Measurements from ENCODE around the gene PSORS1C2.

Gene PSORS1C2

DNA sequence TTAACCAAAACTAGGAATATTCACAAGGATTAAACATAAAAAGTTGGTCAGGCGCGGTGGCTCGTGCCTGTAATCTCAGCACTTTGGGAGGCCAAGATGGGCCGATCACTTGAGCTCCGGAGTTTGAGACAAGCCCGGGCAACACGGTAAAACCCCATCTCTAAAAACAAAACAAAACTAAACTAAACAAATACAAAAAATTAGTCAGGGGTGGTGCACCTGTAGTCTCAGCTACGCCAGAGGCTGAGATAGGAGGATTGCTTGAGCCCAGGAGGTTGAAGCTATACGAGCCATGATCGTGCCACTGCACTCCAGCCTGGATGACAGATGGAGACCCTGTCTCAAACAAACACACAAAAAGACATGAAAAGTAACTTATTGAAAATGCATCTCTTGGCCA is 3.2 kb downstream of the PSORS1C2 start:
- DNase-seq = no peak

DNA sequence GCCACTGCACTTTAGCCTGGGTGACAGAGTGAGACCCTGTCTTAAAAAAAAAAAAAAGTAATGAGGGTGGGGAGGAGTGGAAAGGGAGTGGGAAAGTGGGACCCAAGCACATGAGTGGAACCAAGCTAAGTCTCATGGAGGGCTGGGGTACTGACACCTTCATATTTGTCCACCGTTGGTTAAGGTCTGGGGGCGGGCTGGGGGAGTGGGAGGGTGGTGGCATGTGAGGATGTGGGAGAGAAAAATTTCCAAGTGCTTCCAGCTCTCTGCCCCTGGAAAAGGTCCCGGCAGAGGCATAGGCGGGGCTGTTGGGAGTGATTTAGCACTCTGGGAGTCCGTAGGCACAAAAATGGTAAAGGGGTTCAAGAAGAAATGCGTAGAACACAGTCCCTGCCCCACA is 6.1 kb downstream of the PSORS1C2 start:
- DNase-seq = no peak

DNA sequence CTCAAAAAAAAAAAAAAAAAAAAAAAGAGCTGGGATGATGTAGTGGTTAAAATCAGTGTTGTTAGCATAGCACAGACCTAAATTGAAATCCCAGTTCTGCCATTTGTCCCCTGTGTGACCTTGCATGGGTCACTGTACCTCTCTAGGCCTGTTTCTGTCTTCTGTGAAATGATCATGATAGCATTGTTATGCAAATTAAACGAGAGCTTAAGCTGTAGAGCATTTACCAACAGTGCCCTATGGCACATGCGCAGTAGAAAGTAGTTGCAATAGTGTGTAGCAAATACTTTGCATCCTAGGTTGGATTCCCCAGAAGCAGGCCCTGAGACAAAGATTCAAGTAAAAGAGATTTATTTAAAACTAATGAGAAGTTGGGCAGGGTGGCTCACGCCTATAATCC is 7.3 kb downstream of the PSORS1C2 start:
- no peak for DNase-seq

DNA sequence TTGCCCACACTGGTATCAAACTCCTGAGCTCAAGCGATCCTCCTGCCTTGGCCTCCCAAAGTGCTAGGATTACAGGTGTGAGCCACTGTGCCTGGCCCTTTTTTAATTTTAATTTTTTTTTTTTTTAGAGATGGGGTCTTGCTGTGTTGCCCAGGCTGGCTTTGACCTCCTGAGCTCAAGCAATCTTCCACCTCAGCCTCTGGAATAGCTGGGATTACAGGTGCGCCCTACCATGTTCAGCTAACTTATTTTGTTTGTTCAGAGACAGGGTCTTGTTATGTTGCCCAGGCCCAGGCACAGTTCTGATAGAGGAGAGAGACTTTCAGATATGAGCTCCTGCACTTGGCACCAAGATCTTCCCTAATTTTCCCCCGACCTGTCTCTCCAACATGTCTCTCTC is 8.1 kb downstream of the PSORS1C2 start:
- DNase-seq = no peak

DNA sequence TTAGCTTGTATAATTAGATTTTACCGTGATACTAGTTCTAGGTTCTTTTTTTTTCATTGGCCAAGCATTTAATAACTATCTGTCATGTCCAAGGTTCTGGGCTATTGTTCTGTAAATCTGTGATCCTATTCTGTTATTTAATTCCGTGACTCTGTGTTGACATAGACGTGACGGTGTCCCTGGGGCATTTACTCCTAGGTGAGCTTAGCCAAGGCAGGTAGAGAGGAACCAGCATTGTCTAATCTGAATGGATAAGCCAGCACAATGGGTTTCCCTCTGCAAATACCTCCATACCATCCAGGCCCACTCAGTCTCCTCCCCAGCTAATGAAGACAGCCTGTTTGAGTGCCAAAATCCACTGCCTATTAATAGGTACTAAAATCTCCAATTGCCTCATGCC is 9.7 kb downstream of the PSORS1C2 start:
- no peak for DNase-seq

DNA sequence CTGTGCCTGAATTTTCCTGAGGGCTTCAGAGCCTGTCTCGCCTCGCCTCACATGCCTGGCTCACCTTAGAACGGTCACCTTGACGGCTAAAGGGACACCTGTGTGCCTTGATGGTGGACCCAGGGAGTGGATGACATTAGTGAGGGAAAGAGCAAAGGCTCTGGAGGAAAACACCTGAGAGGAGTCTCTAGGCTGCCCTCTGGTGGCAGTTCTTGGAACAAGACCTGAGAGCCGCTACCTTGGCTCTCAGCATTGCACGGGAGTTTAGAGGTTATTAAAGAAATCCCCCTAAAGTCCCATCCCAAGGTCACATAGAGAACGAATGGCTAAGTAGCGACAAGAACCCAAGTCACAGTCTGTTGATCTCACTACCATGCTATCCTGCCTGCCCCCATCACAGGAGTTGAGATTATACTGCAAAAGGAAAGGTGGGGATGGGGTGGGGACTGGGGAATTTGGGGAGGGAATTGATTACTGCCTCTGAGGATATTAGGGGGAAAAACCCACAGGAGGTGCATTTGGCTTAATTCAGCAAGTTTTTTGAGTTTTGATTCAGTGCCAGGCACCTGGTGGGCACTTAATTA is 10.7 kb downstream of the PSORS1C2 start:
- peak; percentile 78 for DNase-seq

DNA sequence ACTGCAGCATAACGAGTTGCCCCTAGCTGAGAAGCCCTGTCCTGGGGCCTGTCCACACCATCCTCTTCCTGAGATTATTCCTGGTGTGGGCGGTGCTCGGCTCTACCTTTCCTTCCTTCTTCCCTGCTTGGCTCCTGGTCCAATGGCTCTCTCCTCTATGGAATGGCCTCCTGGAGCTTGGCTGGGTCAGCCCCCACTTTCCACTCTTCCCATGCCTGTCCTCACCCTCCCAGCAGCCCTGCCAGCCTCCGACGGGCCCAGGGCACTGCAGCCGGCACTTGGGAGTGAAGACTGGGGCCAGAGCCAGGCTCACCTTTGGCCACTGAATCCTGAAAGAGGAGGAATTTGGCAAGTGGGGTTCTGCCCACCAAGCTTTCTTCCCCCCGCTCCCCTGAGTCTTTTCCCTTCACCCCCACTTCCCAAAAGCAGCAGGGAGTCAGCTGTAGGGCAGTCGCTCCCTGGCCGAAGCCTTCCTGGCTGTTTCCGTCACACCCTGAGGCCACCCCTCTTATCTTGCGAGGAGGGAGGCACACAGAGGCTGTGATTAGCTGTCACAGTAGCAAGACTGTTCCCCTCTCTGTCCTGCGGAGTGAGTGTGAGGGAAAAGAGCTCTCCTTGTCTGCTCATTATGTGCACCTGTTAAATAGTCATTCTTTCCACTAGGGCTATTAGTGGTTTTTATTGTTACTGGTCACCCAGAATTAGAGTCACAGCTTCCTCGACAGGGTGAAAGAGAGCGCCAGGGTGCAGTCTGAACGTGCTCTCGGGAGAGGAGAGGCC is 12.3 kb downstream of the PSORS1C2 start:
- no peak for DNase-seq

DNA sequence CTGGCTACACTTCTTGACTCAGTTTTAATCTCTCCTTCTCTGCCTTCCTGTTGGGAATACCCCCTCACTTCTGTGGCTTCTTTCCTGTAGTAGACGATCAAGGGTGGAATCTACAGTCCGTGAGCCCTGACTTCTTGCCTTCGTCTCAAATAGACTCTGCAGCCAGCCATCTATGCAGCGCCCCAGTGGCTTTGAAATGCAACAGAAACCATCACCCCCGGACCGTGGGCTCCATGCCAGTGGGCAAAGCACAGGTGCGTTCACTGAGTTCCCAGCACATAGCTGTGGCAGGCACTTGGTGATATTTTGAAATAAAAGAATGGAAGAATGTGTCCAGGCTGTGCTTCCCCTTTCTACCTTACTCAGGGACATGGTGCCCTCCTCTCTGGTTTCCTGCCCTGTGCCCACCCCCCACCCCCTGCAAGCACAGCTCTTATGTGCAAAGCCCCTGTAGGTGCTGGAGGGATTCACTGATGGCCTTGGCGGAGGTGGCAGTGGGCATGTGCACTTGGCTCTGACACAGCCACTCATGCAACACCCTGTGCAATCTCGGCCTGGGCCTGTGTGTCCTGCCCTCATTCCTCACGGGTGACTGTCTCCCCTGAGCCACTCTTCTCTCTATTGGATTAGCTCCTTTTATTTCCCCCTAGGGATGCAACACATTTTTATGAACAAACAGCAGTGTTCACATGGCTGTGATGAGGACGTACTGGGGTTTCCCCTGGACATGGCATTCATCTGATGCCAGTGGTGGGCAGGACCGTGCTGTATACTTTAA is 13.1 kb downstream of the PSORS1C2 start:
- no peak for DNase-seq

DNA sequence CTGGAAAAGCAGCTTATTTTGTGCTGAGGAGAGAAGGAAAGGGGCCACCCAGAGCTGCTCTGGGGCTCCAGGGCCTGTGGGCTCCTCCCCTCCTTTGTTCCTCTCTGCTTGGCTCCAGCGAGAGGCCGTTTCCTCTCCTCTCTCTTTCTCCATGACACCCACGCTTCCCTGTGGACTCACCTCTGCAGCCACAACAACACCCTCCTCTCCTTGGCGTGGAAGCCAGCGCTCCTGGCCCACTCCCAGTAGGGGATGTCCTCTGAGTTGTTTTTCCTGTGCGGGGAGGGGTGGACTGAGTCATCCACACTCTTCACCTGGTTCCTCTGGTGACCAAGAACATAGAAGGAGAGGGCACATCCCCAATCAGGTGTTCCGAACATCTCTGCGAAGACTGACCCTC is 13.7 kb downstream of the PSORS1C2 start:
- DNase-seq = no peak

DNA sequence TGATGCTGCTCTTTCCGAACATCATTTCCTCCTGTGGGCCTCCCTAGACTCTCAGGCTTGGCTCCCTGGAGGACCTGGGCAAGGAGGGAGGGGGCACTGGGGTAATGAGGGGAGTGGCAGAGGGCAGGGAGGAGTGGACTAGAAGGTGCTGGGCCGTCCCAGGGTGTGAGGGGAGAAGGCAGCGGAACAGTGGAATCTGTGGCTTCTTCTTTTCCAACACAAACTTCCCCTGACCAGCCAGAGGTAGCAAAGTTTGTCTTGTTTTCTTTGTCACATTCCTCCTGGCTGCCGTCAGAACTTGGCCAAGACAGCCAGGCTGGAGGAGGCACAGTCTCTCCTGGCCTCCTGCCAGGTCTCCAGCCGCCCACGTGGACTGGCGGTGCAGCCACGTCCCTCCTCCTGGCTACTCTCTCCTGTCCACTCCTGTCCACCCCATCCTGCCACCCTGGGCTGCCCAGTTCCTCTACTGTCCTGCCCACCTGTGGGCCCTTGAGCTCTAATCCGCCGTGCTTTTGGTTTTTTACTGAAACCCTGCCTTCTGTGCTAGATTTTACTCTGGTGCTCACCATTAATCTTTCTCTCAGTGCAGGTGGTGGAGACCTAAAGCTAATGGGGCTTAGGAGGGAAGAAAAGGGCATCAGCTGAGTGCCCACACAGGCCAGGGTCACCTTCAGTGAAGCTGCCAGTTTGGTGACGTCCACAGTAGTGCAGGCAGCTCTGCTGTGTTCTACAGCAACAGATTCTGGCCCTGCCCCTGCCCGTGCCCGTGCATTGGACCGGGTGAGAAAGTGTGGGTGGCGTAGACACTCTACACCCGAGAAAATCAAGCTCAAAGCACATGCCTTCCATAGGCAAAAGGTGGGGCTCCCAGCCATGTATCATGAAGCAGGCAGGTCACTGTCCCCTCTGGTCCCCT is 15.8 kb downstream of the PSORS1C2 start:
- peak; percentile 55 for DNase-seq

DNA sequence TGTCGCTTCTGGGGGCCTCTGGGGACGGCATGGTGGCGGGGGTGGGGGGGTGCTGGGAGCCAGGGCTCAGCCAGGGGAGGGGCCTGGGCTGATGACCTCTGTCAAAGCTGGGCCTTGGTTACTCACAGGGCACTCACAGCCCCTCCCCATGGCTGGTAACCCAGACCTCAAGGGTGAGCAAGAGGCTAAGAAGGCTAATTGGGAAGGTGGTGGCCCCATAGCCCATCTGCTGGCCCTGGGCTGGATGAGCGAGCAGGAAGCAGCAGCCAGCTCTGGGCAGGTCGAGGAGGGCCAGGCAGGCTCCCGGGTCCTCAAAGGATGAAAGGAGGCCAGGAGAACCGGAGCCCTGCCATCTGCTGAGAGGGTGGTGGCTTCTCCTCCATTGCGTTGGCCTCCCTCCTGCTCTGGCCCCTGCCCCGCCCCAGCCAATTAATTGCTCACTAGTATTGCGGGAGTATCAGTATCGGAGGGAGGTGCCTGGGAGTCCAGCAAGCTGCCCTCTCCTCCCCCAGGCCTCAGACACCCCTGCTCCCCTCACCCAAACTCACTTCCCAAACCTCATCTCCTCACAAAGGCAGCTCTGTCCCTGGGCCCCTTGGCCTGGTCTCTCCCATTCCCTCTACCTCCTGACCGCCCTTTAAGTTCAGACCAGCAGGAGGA is 17.6 kb downstream of the PSORS1C2 start:
- no peak for DNase-seq

DNA sequence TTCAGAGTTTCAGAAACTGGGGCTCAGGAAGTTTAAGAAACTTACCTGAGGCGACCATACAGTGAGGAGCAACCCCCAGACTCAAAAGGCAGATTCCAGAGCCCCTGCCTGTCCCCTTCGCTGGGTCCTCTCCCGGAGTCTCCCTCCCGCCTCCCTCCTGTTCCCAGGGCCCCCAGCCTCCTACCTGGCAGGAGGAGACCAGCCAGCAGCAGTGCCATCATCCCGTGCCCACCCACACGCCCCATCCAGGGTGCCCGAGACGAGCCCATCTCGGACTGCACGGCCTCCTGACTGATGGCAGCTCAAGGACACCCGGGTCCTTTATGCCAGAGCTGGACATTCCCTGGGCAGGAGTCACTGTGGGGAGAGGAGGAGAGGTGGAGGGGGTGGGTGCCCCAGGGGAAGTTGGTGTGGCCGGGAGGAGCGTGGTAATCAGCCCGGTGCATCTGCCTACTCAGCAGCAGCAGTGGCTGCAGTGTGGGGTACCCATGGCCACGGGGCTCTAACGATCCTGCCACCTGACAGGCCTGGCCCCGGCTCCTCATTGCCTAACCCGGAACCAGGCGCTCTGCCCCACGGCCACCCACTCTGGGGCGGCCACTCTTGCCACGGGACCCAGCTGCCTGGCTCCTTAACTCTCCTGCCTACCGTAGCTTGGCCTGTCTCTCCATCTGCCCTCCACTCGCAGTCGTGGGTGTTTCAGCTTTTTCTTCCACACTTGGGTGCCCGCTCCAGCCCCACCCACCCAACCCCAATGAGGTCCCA is 18.5 kb downstream of the PSORS1C2 start, which contains the start of gene CDSN:
TSS of gene CDSN (minus strand) at position 296 of the 765 bp plus-strand sequence. CDS start at position 269, 27 bp downstream.
- no peak for DNase-seq

DNA sequence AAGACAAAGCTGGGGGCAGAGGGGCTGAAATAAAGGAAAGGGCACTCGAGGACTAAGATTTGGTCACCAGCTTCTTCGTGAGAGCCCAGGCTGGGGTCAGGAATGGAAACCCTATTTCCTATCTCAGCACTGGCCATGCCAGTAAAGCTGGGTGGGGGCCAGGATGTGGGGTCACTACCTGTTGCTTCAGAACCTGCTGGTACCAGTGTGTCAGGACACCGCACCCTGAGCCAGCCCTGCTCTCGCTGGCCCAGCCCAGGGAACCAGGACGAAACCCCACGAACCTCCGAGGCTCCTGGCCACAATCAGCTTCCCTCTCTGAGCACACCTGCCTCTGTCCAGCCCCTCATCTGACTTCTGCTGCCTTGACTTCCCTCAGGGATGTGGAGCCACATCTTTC is 20.7 kb downstream of the PSORS1C2 start:
- no peak for DNase-seq

DNA sequence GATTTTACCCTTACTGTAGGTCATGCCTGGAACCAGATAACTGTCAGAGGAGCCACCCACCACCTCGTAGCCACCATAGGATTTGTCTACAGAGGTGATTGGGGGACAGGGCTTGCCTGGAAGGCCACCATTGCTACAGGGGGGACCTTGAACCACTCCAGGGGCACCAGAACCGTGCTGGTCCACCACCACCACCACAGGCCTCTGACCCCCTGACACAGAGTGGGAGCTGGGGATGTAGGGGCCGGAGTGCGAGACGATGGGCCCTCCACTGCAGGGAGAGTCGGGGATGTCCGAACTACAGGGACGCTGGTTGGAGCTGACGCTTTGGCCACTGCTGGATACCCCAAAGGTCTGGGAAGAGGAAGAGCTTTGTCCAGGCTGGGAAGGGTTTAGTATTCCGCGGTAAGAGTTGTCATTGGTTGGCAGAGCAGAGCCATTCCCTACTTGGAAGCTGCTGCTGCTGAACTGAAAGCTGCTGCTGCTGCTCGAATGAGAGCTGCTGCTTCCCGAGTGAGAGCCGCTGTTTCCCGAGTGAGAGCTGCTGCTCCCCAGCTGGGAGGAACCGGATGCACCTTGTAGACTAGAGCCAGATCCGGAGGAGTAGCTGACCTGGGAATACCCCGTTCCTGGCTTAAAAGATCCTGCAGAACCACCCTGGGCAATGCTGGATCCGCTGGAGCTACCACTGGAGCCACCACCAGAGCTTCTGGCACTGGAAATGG is 22.0 kb downstream of the PSORS1C2 start:
- no peak for DNase-seq

DNA sequence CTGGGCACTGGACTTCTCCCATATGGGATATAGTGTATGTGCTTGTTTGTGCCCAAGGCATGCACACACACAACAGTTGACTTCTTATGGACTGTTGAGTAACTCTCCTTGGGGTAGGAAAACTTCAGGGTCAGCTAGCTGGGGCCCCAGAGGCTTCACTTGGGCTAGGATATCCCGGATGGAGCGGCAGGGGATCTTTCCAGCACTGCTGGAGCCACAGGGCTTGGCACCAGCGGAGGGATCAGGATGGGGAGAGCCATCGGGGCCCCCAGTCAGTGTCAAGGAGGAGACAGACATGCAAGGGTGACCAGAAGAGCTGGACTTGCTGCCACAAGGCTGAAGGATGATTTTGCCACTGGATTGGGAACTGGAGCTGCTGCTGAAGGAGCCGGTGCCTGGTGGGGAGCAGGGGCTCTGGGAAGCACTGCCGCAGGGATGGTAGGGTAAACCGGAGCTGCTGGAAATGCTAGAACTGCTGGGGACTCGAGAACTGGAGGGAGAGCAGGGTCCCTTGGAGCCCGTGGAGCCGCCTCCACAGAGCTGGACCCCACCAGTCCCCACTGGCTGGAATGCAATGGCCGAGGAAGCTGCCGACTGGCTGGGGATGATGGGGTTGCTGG is 22.8 kb downstream of the PSORS1C2 start:
- DNase-seq = no peak

DNA sequence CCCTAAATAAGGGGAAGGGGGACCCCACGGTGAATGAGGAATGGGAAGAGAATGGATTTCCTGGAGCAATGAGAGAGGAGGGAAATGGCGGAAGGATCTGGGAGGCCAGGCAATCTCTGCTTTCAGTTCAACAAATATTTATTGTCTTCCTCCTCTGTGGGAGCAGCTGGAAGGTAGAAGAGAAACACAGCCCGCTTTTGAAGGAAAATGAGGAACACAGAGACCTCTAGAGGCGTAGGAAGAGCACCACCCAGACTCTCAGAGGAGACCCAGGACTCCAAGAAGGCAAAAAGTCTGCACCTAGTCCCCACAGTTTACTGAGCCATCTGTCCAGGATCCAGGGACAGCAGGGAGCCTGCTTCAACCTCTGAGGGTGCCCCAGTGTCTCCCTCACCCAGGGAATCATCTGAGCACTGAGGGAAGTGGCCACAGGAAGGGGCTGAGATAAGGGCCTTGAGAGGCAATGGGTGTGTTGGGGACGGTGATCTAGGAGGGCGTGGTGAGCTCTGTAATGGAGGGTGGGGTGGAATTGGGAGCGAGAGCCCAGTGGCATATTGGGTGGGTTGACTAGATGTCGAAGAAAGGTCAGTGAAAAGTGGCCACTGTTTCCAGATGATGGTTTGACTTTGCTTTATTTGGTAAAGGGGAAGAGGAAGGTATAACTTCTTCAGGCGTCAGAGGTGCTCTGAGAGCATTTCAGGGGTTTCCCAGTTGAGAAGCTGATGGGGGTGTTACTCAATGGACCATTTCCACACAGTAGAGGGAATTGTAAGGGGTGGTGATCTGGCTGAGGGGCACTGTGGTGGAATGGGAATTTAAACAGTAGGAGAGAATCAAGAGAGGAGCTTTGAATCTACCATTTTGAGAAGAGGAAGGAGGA is 23.7 kb downstream of the PSORS1C2 start:
- no peak for DNase-seq

DNA sequence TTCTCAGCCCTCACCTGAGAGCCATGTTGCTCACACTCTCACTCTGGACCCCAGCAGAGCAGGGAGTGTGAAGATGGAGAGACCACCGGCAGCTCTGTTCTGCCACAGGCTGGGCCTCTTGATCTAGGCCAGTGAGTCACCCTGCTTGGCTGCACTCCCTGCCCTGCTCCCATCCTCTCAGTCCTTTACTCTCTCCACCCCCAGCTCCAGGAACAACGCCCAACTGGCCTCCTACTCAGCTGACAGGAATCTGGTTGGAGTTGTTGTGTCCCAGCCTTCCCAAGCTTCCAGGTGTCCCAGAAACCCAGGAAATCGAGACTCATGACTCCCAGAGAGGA is 24.4 kb downstream of the PSORS1C2 start, which contains the start of gene PSORS1C1:
TSS of gene PSORS1C1 (plus strand) at position 260 of the 338 bp plus-strand sequence. CDS start 14,833 bp downstream, outside the sequence.
- no peak for DNase-seq

DNA sequence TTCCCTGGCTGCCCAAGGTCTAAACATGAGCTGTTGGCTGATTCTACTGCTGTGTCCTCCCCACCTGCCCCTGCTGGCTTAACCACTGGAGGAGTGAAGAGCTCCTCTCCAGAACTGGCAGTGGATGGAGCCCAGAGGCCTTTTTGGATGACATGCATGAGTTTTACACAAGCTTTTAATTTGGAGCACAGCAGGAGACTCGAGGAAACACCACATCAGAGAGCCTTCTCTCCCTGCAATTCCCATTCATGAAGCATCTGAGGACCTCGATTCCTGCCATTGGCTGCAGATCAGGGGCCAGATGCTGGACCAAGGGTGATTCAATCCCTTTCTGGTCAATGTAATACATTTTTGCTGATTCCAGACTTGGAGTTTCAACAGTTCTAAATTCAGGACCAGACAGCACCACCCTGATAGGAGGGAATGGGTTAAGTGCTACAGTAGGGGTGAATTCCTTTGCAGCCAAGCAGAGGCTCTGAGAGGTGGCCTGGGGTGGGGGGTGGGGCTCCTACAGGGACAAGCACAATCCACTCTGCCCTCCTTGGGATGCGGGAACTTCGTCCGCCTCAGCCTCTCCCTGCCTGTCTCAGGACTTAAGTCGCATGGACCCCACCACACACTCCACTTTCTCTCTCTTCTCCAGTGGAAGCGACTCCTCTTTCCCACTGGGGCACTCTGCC is 24.9 kb downstream of the PSORS1C2 start:
- no peak for DNase-seq

DNA sequence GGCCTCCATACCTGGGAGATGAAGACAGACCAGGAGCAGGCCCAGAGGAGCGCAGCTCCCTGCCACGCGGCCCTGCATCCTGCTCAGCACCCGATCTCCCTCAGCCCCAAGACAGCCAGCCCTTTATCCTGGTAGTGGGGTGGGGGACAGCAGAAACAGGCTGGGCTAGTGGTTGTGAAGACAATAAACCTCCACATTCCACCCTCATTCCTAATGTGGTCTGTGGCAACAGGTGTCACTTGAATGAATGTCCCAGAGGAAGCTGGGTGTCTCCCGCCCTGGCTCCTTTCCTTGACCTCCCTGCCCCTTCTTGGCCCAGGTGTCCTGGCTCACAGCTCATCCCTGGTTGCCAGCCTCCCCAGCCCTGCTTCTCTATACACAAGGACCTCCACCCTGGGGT is 26.4 kb downstream of the PSORS1C2 start, which contains the start of gene C6orf15:
TSS of gene C6orf15 (minus strand) at position 98 of the 400 bp plus-strand sequence. CDS start at position 78, 20 bp downstream.
- DNase-seq = no peak

All from eye (tissue), 1 donor.